Measurements from ENCODE around the gene CKS1B.

DNA sequence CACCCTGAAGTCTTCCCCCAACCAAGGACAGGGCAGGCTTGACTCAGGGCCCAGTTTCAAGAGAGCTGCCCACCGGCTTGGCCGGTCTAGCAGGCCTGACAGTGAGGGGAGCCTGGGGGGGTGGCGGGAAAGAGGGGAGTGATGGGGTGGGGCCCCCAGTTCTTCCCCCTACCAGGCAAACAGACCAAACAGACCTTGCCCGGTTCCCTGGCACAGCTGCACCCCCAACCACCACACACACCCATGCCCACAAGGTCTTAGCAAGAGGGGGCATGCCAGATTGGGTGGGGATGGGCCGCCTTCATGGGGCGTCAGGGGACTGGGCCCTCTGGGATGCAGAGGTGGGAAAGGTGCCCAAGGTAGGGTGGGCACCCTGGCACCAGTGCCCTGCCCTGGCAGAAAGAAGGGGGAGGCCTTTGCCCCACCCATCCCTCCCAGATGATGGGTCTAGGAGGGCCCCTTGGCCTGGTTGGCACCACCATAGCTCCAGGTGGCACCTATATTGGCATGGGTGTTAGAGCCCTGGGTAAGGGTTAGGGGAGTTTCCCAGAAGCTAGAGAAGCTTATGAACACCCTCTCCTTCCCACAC is 37.0 kb downstream of the CKS1B start:
- TF ChIP-seq, protein P1, sequence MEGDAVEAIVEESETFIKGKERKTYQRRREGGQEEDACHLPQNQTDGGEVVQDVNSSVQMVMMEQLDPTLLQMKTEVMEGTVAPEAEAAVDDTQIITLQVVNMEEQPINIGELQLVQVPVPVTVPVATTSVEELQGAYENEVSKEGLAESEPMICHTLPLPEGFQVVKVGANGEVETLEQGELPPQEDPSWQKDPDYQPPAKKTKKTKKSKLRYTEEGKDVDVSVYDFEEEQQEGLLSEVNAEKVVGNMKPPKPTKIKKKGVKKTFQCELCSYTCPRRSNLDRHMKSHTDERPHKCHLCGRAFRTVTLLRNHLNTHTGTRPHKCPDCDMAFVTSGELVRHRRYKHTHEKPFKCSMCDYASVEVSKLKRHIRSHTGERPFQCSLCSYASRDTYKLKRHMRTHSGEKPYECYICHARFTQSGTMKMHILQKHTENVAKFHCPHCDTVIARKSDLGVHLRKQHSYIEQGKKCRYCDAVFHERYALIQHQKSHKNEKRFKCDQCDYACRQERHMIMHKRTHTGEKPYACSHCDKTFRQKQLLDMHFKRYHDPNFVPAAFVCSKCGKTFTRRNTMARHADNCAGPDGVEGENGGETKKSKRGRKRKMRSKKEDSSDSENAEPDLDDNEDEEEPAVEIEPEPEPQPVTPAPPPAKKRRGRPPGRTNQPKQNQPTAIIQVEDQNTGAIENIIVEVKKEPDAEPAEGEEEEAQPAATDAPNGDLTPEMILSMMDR (IDR thresholded peaks at IDR 0.05): no peak
- no peak for TF ChIP-seq POLR2A (IDR thresholded peaks at IDR 0.05)
